Sigmoid colon (tissue), 4 donors: ENCODE measurements around the gene CDK8.

Source experiments
- CTCF ChIP-seq, 4 experiments: fragments of 450-650 bp in 3 of 4; fragments of 200-600 bp in 1 of 4; IDR thresholded peaks; one replicate each; pipeline ENCODE4 v1.5.1; 2016 to 2019; ENCODE audit warnings: antibody characterized with exemption in 4 of 4, mild to moderate bottlenecking in 3 of 4, moderate library complexity in 2 of 4
- EP300 ChIP-seq, 4 donors: sonication (generic); formaldehyde crosslinking; IDR thresholded peaks; one replicate each; pipeline ENCODE4 v1.6.1; 2017; ENCODE audit warnings: antibody characterized with exemption in 4 of 4
- POLR2A ChIP-seq, 2 donors: fragments of 450-650 bp; IDR thresholded peaks; one replicate each; pipeline ENCODE4 v1.6.1; 2016; ENCODE audit warnings: antibody characterized with exemption in 2 of 2, mild to moderate bottlenecking in 2 of 2, moderate library complexity in 2 of 2
- POLR2AphosphoS5 ChIP-seq, 4 donors: sonication (generic); formaldehyde crosslinking; IDR thresholded peaks; one replicate each; pipeline ENCODE4 v1.6.1; 2017; ENCODE audit warnings: antibody characterized with exemption in 4 of 4

GRCh38 chr13:26310003-26310402 lies 56.1 kb downstream of the CDK8 start:
- TF ChIP-seq CTCF (IDR thresholded peaks at IDR 0.05) (no peak), POLR2AphosphoS5 (IDR thresholded peaks at IDR 0.05) (no peak), POLR2A (IDR thresholded peaks at IDR 0.05) (no peak), EP300 (IDR thresholded peaks at IDR 0.05) (no peak)
